IMR-90 (cell line): Measurements from ENCODE around the gene HOXD12.

ENCODE experiments used
- ELK1 ChIP-seq: fragments of 150-350 bp; IDR thresholded peaks from 2 replicates; pipeline ENCODE4 v1.6.1; 2016; ENCODE audit warnings: low read depth, mild to moderate bottlenecking, low read length, moderate library complexity, borderline replicate concordance
- FOS ChIP-seq: fragments of 150-350 bp; IDR thresholded peaks from 2 replicates; pipeline ENCODE4 v1.6.1; 2016; ENCODE audit warnings: low read depth, low read length
- MAFK ChIP-seq: IDR thresholded peaks from 2 replicates; pipeline ENCODE4 v1.6.1; 2012; ENCODE audit warnings: low read depth, low read length, improper control_type of control experiment
- MXI1 ChIP-seq: IDR thresholded peaks from 2 replicates; pipeline ENCODE4 v1.6.1; 2012; ENCODE audit warnings: low read depth, mild to moderate bottlenecking, low read length, moderate library complexity, borderline replicate concordance
- NFE2L2 ChIP-seq: fragments of 150-350 bp; IDR thresholded peaks from 2 replicates; pipeline ENCODE4 v1.6.1; 2016; ENCODE audit warnings: low read depth, mild to moderate bottlenecking, low read length
- POLR2A ChIP-seq: IDR thresholded peaks from 2 replicates; pipeline ENCODE4 v1.6.1; 2012; ENCODE audit warnings: mild to moderate bottlenecking, low read depth, low read length
- RFX5 ChIP-seq: IDR thresholded peaks from 2 replicates; pipeline ENCODE4 v1.8.0; 2012; ENCODE audit warnings: low read depth, mild to moderate bottlenecking, low read length, moderate library complexity
- SMC3 ChIP-seq: fragments of 150-350 bp; IDR thresholded peaks from 2 replicates; pipeline ENCODE4 v1.6.1; 2016; ENCODE audit warnings: low read depth, mild to moderate bottlenecking, antibody characterized with exemption, low read length, moderate library complexity
- TF ChIP-seq, protein P1 (sequence below): conservative IDR thresholded peaks from 2 replicates; pipeline ENCODE4 v1.5.1; 2012; ENCODE audit warnings: mild to moderate bottlenecking, low read depth, low read length, improper control_type of control experiment

DNA sequence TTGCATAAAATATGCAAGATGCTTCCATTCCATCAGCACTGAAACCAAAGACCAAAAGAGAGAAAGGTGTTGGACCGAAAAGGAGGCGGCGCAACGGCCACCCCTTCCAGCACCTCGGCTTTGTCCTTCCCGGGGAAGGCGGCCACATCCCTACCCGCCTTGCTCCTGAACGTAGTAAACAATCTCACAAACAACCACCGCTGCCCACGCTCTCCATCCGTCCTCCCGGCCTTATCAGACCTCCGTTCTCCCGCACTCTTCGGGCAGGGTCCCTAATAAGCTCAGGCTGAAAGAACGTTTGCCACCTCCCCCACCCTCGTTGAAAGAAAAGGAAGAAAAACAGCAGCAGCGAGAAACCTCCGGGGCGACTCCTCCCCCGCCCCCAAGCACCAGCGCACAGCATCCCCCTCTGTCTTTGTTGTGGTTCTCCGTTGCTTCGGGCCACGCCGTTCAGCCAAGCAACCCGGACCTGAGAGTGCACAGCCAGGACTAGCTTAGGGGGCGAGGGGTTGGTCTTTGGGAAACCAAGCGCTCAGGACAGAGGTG, 20.2 kb upstream of the HOXD12 start:
- TF ChIP-seq, protein P1, sequence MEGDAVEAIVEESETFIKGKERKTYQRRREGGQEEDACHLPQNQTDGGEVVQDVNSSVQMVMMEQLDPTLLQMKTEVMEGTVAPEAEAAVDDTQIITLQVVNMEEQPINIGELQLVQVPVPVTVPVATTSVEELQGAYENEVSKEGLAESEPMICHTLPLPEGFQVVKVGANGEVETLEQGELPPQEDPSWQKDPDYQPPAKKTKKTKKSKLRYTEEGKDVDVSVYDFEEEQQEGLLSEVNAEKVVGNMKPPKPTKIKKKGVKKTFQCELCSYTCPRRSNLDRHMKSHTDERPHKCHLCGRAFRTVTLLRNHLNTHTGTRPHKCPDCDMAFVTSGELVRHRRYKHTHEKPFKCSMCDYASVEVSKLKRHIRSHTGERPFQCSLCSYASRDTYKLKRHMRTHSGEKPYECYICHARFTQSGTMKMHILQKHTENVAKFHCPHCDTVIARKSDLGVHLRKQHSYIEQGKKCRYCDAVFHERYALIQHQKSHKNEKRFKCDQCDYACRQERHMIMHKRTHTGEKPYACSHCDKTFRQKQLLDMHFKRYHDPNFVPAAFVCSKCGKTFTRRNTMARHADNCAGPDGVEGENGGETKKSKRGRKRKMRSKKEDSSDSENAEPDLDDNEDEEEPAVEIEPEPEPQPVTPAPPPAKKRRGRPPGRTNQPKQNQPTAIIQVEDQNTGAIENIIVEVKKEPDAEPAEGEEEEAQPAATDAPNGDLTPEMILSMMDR, result no peak
- TF ChIP-seq POLR2A (no peak), ELK1 (no peak), SMC3 (no peak), RFX5 (no peak), MAFK (no peak), FOS (no peak), NFE2L2 (no peak), MXI1 (no peak)
